Mesenchymal stem cell (in vitro differentiated cells and primary cell): ENCODE data around the gene ARG1.

Experiments
- DNase-seq: peaks from one replicate; pipeline ENCODE4 v3.0.0-alpha.2; 2013
- H2AFZ ChIP-seq: one replicate; pipeline ENCODE4 v1.6.1; 2013; ENCODE audit warnings: low read depth, mild to moderate bottlenecking, control low read depth, inconsistent platforms, low read length, moderate library complexity
- H2AK5ac ChIP-seq: 2 replicates; pipeline ENCODE4 v1.6.1; 2013; ENCODE audit warnings: low read length, moderate library complexity, mild to moderate bottlenecking, inconsistent platforms; ENCODE audit not compliant: severe bottlenecking
- H2BK120ac ChIP-seq: one replicate; pipeline ENCODE4 v1.6.1; 2013; ENCODE audit warnings: low read depth, mild to moderate bottlenecking, inconsistent platforms, low read length, moderate library complexity
- H2BK12ac ChIP-seq, 2 experiments: one replicate each; pipeline ENCODE4 v1.6.1; 2013; ENCODE audit warnings: inconsistent platforms in 2 of 2, low read length in 2 of 2, mild to moderate bottlenecking in 2 of 2, moderate library complexity in 2 of 2, control low read depth in 1 of 2
- H2BK15ac ChIP-seq: one replicate; pipeline ENCODE4 v1.6.1; 2013; ENCODE audit warnings: mild to moderate bottlenecking, low read depth, inconsistent platforms; ENCODE audit not compliant: poor library complexity, severe bottlenecking
- H2BK5ac ChIP-seq: 2 replicates; pipeline ENCODE4 v1.6.1; 2013; ENCODE audit warnings: low read depth, mild to moderate bottlenecking, low read length, control low read depth, inconsistent platforms; ENCODE audit not compliant: poor library complexity, severe bottlenecking
- H3K14ac ChIP-seq, 2 experiments: one replicate each; pipeline ENCODE4 v1.6.1; 2013; ENCODE audit warnings: inconsistent platforms in 2 of 2, low read length in 2 of 2, control low read depth in 1 of 2, mild to moderate bottlenecking in 1 of 2, moderate library complexity in 1 of 2
- H3K18ac ChIP-seq, 2 experiments: one replicate each; pipeline ENCODE4 v1.6.1; 2013; ENCODE audit warnings: inconsistent platforms in 2 of 2, low read length in 2 of 2, control low read depth in 1 of 2, low read depth in 1 of 2, mild to moderate bottlenecking in 1 of 2
- H3K23ac ChIP-seq, 2 experiments: one replicate each; pipeline ENCODE4 v1.6.1; 2013; ENCODE audit warnings: inconsistent platforms in 2 of 2, low read length in 2 of 2, mild to moderate bottlenecking in 2 of 2, moderate library complexity in 2 of 2, control low read depth in 1 of 2
- H3K27ac ChIP-seq: 2 replicates; pipeline ENCODE4 v1.5.1; 2013; ENCODE audit warnings: mild to moderate bottlenecking, moderate library complexity, low read length, control low read depth, inconsistent platforms; ENCODE audit not compliant: poor library complexity, severe bottlenecking
- H3K27me3 ChIP-seq, 2 experiments: 2 replicates each; pipeline versions ENCODE4 v1.6.1 to v1.7.0; 2013; ENCODE audit warnings: low read length in 2 of 2, mild to moderate bottlenecking in 2 of 2, moderate library complexity in 2 of 2, control low read depth in 1 of 2, inconsistent platforms in 1 of 2; ENCODE audit not compliant: control insufficient read depth in 1 of 2, insufficient read depth in 1 of 2
- H3K36me3 ChIP-seq, 2 experiments: 2 replicates each; pipeline versions ENCODE4 v1.6.1 to v1.7.0; 2013; ENCODE audit warnings: low read length in 2 of 2, control low read depth in 1 of 2, inconsistent platforms in 1 of 2, low read depth in 1 of 2, mild to moderate bottlenecking in 1 of 2; ENCODE audit not compliant: insufficient read depth in 2 of 2, control insufficient read depth in 1 of 2
- H3K4ac ChIP-seq, 2 experiments: one replicate each; pipeline ENCODE4 v1.6.1; 2013; ENCODE audit warnings: inconsistent platforms in 2 of 2, low read length in 2 of 2, mild to moderate bottlenecking in 2 of 2, moderate library complexity in 2 of 2, control low read depth in 1 of 2, low read depth in 1 of 2
- H3K4me1 ChIP-seq: 2 replicates; pipeline ENCODE4 v1.6.1; 2013; ENCODE audit warnings: low read depth, low read length, control low read depth; ENCODE audit not compliant: control insufficient read depth, insufficient read depth
- H3K4me2 ChIP-seq: 2 replicates; pipeline ENCODE4 v1.6.1; 2013; ENCODE audit warnings: low read length, mild to moderate bottlenecking, inconsistent platforms; ENCODE audit not compliant: poor library complexity, severe bottlenecking
- H3K4me3 ChIP-seq, 2 experiments: 2 replicates each; pipeline versions ENCODE4 v1.5.1 to v1.7.0; 2013; ENCODE audit warnings: low read length in 2 of 2, mild to moderate bottlenecking in 2 of 2, control low read depth in 1 of 2, low read depth in 1 of 2; ENCODE audit not compliant: insufficient read depth in 1 of 2
- H3K79me1 ChIP-seq: replicated peaks from 2 replicates; pipeline ENCODE4 v1.6.1; 2013; ENCODE audit warnings: mild to moderate bottlenecking, control low read depth, low read length, inconsistent platforms; ENCODE audit not compliant: poor library complexity, severe bottlenecking
- H3K9ac ChIP-seq: 2 replicates; pipeline ENCODE4 v1.7.0; 2013; ENCODE audit warnings: mild to moderate bottlenecking, low read length, moderate library complexity
- H3K9me3 ChIP-seq: 2 replicates; pipeline ENCODE4 v1.7.0; 2013; ENCODE audit warnings: mild to moderate bottlenecking, low read length; ENCODE audit not compliant: control insufficient read depth
- H4K8ac ChIP-seq: one replicate; pipeline ENCODE4 v1.6.1; 2013; ENCODE audit warnings: inconsistent platforms, mild to moderate bottlenecking, low read length, moderate library complexity
- H4K91ac ChIP-seq: one replicate; pipeline ENCODE4 v1.6.1; 2013; ENCODE audit warnings: mild to moderate bottlenecking, low read length, inconsistent platforms
- WGBS: methylation state at CpG from one replicate; pipeline ENCODE4 v1.1.7; 2013; ENCODE audit warnings: mixed read lengths; 5-methylcytosine and 5-hydroxymethylcytosine counted together

Gene ARG1

DNA sequence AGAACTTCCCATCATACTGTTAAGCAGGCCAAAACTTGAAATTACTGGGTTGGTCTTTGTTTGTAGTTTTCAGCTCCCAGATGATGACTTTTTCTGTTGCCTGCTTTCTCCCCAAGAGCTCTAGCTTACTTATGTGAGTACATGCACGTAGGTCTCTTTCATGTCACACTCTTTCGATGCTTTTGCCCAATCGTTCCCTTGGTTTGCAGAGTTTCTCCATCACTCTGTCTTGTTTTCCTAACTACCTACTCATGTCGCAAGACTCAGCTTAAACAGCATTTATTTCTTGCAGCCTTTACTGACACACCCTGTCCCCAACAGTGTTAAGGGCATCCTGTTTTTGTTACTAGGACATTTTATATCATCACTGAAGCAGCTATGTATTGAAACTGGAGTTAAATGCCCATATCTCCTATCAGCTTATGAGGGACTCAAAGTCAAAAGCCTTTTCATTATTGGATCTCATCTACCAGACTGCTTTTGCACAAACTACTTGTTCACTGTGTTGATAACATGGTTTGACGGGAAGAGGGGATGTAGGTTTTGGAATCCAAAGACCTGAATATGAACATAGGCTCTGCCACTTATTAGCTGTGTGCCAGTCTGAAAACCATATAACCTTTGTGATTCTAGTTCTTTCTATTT lies 2.9 kb downstream of the ARG1 start:
- Histone ChIP-seq H4K8ac (no peak overlapping the region), H3K23ac (no peak overlapping the region), H2BK15ac (no peak overlapping the region), H3K79me1 (no peaks in the 10 kb centered on the region), H2AK5ac (no peak overlapping the region), H2BK5ac (no peak overlapping the region), H2AFZ (no peak overlapping the region), H2BK12ac (no peak overlapping the region), H3K27ac (no peak overlapping the region), H3K9ac (no peak overlapping the region), H3K36me3 (peaks cover 0 to 32% of the 10 kb centered on the region in 2 experiments), H3K18ac (no peak overlapping the region), H3K14ac (no peak overlapping the region), H3K9me3 (no peaks in the 10 kb centered on the region), H3K4me1 (no peaks in the 10 kb centered on the region), H3K4me3 (no peak overlapping the region), H3K4me2 (no peak overlapping the region), H3K4ac (no peak overlapping the region), H4K91ac (no peak overlapping the region), H3K27me3 (no peaks in the 10 kb centered on the region), H2BK120ac (no peak overlapping the region)
- 94% methylated on average over 4 of the region's 5 CpGs for WGBS
- no peak for DNase-seq

- no peak overlapping the region for H4K8ac ChIP-seq
- DNase-seq, result no peak
- no peak overlapping the region for H3K4me2 ChIP-seq
- H3K4ac ChIP-seq, result no peak overlapping the region
- no peak overlapping the region for H2BK15ac ChIP-seq
- H3K4me1 ChIP-seq, result no peaks in the 10 kb centered on the region
- H3K36me3 ChIP-seq, result peaks cover 10 to 79% of the 10 kb centered on the region in 2 experiments
- H2BK12ac ChIP-seq, result no peak overlapping the region
- no peaks in the 10 kb centered on the region for H3K9me3 ChIP-seq
- no peak overlapping the region for H3K14ac ChIP-seq
- no peaks in the 10 kb centered on the region for H3K27me3 ChIP-seq
- H2AK5ac ChIP-seq, result no peak overlapping the region
- H3K18ac ChIP-seq, result no peak overlapping the region
- no peak overlapping the region for H2BK5ac ChIP-seq
- H2AFZ ChIP-seq, result no peak overlapping the region
- no peak overlapping the region for H4K91ac ChIP-seq
- no peak overlapping the region for H3K27ac ChIP-seq
- H3K79me1 ChIP-seq, result no peaks in the 10 kb centered on the region
- H3K9ac ChIP-seq, result no peak overlapping the region
- H3K23ac ChIP-seq, result no peak overlapping the region
- H3K4me3 ChIP-seq, result no peak overlapping the region
- no peak overlapping the region for H2BK120ac ChIP-seq
Measured at GRCh38 chr6:131581523-131581922, 8.5 kb downstream of the ARG1 start.

DNA sequence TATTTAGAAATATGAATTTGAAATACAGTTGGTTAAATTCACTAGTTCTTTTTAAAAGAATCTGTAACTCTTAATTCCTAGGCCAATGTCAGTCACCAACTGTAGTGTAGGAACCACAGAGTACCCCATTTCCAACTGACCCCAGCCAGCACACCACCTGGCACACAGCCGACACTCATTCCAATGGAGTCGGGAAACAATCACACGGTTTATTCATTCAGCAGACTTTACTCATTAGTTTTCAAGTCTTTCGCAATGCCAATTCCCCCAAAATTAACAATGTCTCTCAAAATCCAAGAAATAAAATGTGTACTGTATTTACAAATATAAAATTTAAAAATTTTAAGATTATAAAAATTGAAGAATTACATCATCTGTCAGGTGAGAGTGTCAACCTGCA lies 13.5 kb downstream of the ARG1 start:
- Histone ChIP-seq H2BK12ac (no peak overlapping the region), H3K9ac (no peak overlapping the region), H3K4ac (no peak overlapping the region), H3K27ac (no peak overlapping the region), H3K4me3 (no peak overlapping the region), H3K79me1 (peaks cover 2% of the 10 kb centered on the region), H3K27me3 (no peaks in the 10 kb centered on the region), H2BK5ac (no peak overlapping the region), H2BK15ac (no peak overlapping the region), H4K8ac (no peak overlapping the region), H3K9me3 (no peaks in the 10 kb centered on the region), H3K4me2 (no peak overlapping the region), H4K91ac (no peak overlapping the region), H3K4me1 (no peaks in the 10 kb centered on the region), H3K18ac (no peak overlapping the region), H3K23ac (no peak overlapping the region), H2AFZ (no peak overlapping the region), H3K14ac (no peak overlapping the region), H2BK120ac (no peak overlapping the region), H2AK5ac (no peak overlapping the region), H3K36me3 (peaks cover 22 to 92% of the 10 kb centered on the region in 2 experiments)
- no peak for DNase-seq
- 100% methylated on average over 2 of the region's 4 CpGs for WGBS

DNA sequence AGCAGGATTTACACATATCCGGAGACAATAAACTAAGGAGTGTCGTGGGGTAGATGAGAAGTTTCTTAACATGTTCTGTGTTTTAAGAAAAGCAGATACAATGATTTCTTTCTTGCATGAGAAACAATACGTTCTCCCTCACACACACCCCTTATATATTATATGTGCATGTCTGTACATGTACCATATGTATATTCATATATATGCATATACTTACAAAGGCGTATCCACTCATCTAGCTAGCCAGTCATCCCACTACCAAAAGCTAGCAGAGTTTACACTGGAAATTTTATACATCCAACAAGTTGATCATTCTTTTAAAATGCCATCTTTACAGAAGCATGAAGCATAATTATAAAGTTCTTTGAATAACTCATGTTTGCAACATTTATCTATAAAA lies 14.9 kb downstream of the ARG1 start:
- no peaks in the 10 kb centered on the region for H3K4me1 ChIP-seq
- H2AK5ac ChIP-seq, result no peak overlapping the region
- no peak overlapping the region for H3K18ac ChIP-seq
- no peaks in the 10 kb centered on the region for H3K27me3 ChIP-seq
- no peak overlapping the region for H2BK5ac ChIP-seq
- H3K9me3 ChIP-seq, result no peaks in the 10 kb centered on the region
- DNase-seq, result no peak
- WGBS, result 100% methylated on average over 1 of the region's 4 CpGs
- no peak overlapping the region for H3K27ac ChIP-seq
- no peak overlapping the region for H3K4me2 ChIP-seq
- no peak overlapping the region for H4K8ac ChIP-seq
- no peak overlapping the region for H2AFZ ChIP-seq
- no peak overlapping the region for H2BK12ac ChIP-seq
- H4K91ac ChIP-seq, result no peak overlapping the region
- H3K4me3 ChIP-seq, result no peak overlapping the region
- H2BK120ac ChIP-seq, result no peak overlapping the region
- H3K14ac ChIP-seq, result no peak overlapping the region
- H3K4ac ChIP-seq, result no peak overlapping the region
- no peak overlapping the region for H3K23ac ChIP-seq
- H3K9ac ChIP-seq, result no peak overlapping the region
- H3K36me3 ChIP-seq, result peaks cover 22 to 95% of the 10 kb centered on the region in 2 experiments
- H2BK15ac ChIP-seq, result no peak overlapping the region
- peaks cover 2% of the 10 kb centered on the region for H3K79me1 ChIP-seq
